ENCODE results near the gene NEDD8. TPM values are rescaled to one million over a fixed set of nuclear protein-coding genes. Genes with fewer than 3 reads are reported as not detected.

Gene NEDD8
- total RNA-seq, 1 experiment from 2014 or later = 214 TPM

DNA sequence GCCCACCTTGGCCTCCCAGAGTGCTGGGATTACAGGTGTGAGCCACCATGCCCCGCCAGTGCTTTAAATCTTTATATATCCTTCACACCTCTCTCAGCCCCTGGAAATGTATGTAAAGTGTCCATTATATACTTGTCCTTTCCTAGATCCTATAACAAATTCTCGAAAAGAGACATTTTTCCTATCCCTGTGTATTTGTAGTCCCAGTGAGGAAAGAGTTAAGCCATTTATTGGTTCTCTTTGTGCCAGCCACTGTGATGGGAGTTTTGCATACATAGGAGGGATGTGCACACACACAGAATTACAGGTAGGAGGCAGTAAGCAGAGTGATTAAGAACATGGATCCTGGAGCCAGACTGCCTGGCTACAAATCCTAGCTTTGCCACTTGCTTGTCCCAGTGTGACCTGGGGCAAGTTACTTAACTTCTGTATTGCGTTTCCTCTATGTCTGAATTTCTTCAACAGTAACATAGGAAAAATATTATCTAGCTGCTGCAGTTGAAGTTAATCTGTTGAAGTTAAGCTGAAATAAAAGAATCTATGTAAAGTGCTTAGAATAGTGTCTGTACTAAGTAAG lies 41.3 kb upstream of the NEDD8 start:
- no peak overlapping the region for H3K9ac ChIP-seq (ENCODE audit: extremely low read depth, insufficient read length, low read length)
- Mint-ChIP-seq H3K4me3 (no peak overlapping the region), H3K27me3 (ENCODE audit: low read depth) (no peaks in the 10 kb centered on the region)

More for the DNA sequence above, 41.3 kb upstream of the NEDD8 start:
- Histone ChIP-seq H3K79me1 (ENCODE audit: insufficient read depth, low read depth, low read length, poor library complexity, severe bottlenecking) (no peaks in the 10 kb centered on the region), H3T11ph (ENCODE audit: low read length) (no peak overlapping the region), H4K5ac (ENCODE audit: insufficient read length, low read depth, low read length) (no peak overlapping the region), H3K9me3 (ENCODE audit: control insufficient read depth, low read depth, low read length) (no peaks in the 10 kb centered on the region), H2BK12ac (ENCODE audit: insufficient read length, low read depth, low read length) (no peak overlapping the region), H3K79me2 (ENCODE audit: insufficient read depth, low read length) (no peaks in the 10 kb centered on the region), H3K27me3 (ENCODE audit: insufficient read depth, low read length) (no peaks in the 10 kb centered on the region), H3K23me2 (ENCODE audit: insufficient read length, low read depth, low read length, poor library complexity, severe bottlenecking) (peaks cover 8% of the 10 kb centered on the region), H2BK5ac (ENCODE audit: insufficient read length, low read length) (no peak overlapping the region), H2BK120ac (ENCODE audit: low read depth, low read length, poor library complexity, severe bottlenecking) (no peak overlapping the region), H3K14ac (ENCODE audit: insufficient read depth, low read length) (no peak overlapping the region), H2AK5ac (ENCODE audit: insufficient read length, low read length) (no peak overlapping the region), H4K20me1 (ENCODE audit: control insufficient read depth, insufficient read depth, insufficient read length) (no peaks in the 10 kb centered on the region), H3K23ac (ENCODE audit: insufficient read length, low read depth, low read length) (no peak overlapping the region), H3K4ac (ENCODE audit: low read depth, low read length) (no peak overlapping the region), H2AFZ (ENCODE audit: low read length) (no peak overlapping the region), H3K4me1 (ENCODE audit: insufficient read depth, low read length) (no peaks in the 10 kb centered on the region), H3K4me2 (ENCODE audit: insufficient read depth, insufficient read length, low read length) (no peak overlapping the region), H4K91ac (ENCODE audit: insufficient read length, low read depth, low read length) (no peak overlapping the region), H2BK15ac (ENCODE audit: low read depth, low read length) (no peak overlapping the region), H3K18ac (ENCODE audit: insufficient read length, low read depth, low read length) (no peak overlapping the region), H4K8ac (replicated peaks; ENCODE audit: insufficient read length, low read depth, low read length) (no peak overlapping the region), H2BK20ac (ENCODE audit: low read depth, low read length, poor library complexity, severe bottlenecking) (no peak overlapping the region), H3K27ac (ENCODE audit: insufficient read length, low read depth, low read length) (no peak overlapping the region), H3K56ac (ENCODE audit: insufficient read length, low read depth, low read length) (no peak overlapping the region)
- Mint-ChIP-seq H3K27ac (no peak overlapping the region), H3K36me3 (ENCODE audit: insufficient read depth in 1 of 3, low read depth in 3 of 3) (0 out of 7 replicates have a peak, but pooled peaks cover 0 to 4% (median 0%) of the 10 kb centered on the region in 3 experiments), H3K4me1 (peaks cover 12 to 14% of the 10 kb centered on the region in 2 experiments), H3K9me3 (no peaks in the 10 kb centered on the region)
- no peak for DNase-seq
- no CpG with 5 or more reads among the region's 3 CpGs for WGBS (ENCODE audit: extremely low coverage, insufficient read length, low lambda C conversion rate)
- TF ChIP-seq, protein P1, sequence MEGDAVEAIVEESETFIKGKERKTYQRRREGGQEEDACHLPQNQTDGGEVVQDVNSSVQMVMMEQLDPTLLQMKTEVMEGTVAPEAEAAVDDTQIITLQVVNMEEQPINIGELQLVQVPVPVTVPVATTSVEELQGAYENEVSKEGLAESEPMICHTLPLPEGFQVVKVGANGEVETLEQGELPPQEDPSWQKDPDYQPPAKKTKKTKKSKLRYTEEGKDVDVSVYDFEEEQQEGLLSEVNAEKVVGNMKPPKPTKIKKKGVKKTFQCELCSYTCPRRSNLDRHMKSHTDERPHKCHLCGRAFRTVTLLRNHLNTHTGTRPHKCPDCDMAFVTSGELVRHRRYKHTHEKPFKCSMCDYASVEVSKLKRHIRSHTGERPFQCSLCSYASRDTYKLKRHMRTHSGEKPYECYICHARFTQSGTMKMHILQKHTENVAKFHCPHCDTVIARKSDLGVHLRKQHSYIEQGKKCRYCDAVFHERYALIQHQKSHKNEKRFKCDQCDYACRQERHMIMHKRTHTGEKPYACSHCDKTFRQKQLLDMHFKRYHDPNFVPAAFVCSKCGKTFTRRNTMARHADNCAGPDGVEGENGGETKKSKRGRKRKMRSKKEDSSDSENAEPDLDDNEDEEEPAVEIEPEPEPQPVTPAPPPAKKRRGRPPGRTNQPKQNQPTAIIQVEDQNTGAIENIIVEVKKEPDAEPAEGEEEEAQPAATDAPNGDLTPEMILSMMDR (conservative IDR thresholded peaks at IDR 0.05) = peak; percentile 27; the same call in 1 of the 3 replicates
